Endothelial cell (in vitro differentiated cells): ENCODE results near the gene STXBP4. TPM values are rescaled to one million over a fixed set of nuclear protein-coding genes. Genes with fewer than 3 reads are reported as not detected.

Experiments
- DNase-seq: peaks from one replicate; pipeline ENCODE4 v3.0.0; 2021; ENCODE audit warnings: low spot score
- H3K27ac Mint-ChIP-seq: one replicate; pipeline ENCODE4 v1.8.0; 2021; ENCODE audit warnings: mixed read lengths, inconsistent platforms; ENCODE audit not compliant: unreplicated experiment
- H3K27me3 Mint-ChIP-seq: one replicate; pipeline ENCODE4 v1.8.0; 2021; ENCODE audit warnings: mild to moderate bottlenecking, moderate library complexity, mixed read lengths, inconsistent platforms; ENCODE audit not compliant: unreplicated experiment
- H3K36me3 Mint-ChIP-seq: one replicate; pipeline ENCODE4 v1.8.0; 2021; ENCODE audit warnings: mild to moderate bottlenecking, low read depth, mixed read lengths, inconsistent platforms; ENCODE audit not compliant: unreplicated experiment
- H3K4me1 Mint-ChIP-seq: one replicate; pipeline ENCODE4 v1.8.0; 2021; ENCODE audit warnings: mild to moderate bottlenecking, mixed read lengths, inconsistent platforms; ENCODE audit not compliant: unreplicated experiment
- H3K4me3 Mint-ChIP-seq: one replicate; pipeline ENCODE4 v1.8.0; 2021; ENCODE audit warnings: mild to moderate bottlenecking, mixed read lengths, inconsistent platforms; ENCODE audit not compliant: unreplicated experiment
- H3K9me3 Mint-ChIP-seq: one replicate; pipeline ENCODE4 v1.8.0; 2021; ENCODE audit warnings: mixed read lengths, inconsistent platforms; ENCODE audit not compliant: unreplicated experiment
- CTCF ChIP-seq: fragments of 200-600 bp; sonication (generic); IDR thresholded peaks from one replicate; pipeline ENCODE4 v1.5.0; 2021; ENCODE audit warnings: antibody characterized with exemption; ENCODE audit not compliant: unreplicated experiment
- total RNA-seq: library from RNA; stranded (reverse); fragmentation: NEBNext Ultra II Directional; extraction: Animal tissue kit (Norgen Biotek cat#: 25700); gene quantifications from one replicate; pipeline ENCODE4 v1.2.1, GENCODE V29; 2021; ENCODE audit not compliant: unreplicated experiment

STXBP4 gene
- total RNA-seq, 1 donor from 2014 or later = 7.5 TPM

- H3K9me3 Mint-ChIP-seq = no peaks in the 10 kb centered on the region
- peaks cover 4% of the 10 kb centered on the region for H3K27me3 Mint-ChIP-seq
- no peak overlapping the region for H3K27ac Mint-ChIP-seq
- H3K4me3 Mint-ChIP-seq = no peak overlapping the region
- no peak for DNase-seq
- H3K36me3 Mint-ChIP-seq = no peaks in the 10 kb centered on the region
- no peaks in the 10 kb centered on the region for H3K4me1 Mint-ChIP-seq
- no peak for TF ChIP-seq CTCF
Observed at GRCh38 chr17:55144518-55144917, 176.0 kb downstream of the STXBP4 start.

GRCh38 chr17:55149485-55149884, 180.9 kb downstream of the STXBP4 start:
- Mint-ChIP-seq H3K9me3 (no peaks in the 10 kb centered on the region), H3K36me3 (no peaks in the 10 kb centered on the region), H3K27me3 (peaks cover 2% of the 10 kb centered on the region), H3K4me1 (no peaks in the 10 kb centered on the region), H3K27ac (no peak overlapping the region), H3K4me3 (no peak overlapping the region)
- TF ChIP-seq CTCF = no peak
- no peak for DNase-seq

- no peak for TF ChIP-seq CTCF
- H3K4me3 Mint-ChIP-seq = no peak overlapping the region
- H3K36me3 Mint-ChIP-seq = no peaks in the 10 kb centered on the region
- no peak overlapping the region for H3K27ac Mint-ChIP-seq
- H3K4me1 Mint-ChIP-seq = no peaks in the 10 kb centered on the region
- no peak for DNase-seq
- no peaks in the 10 kb centered on the region for H3K9me3 Mint-ChIP-seq
- no peaks in the 10 kb centered on the region for H3K27me3 Mint-ChIP-seq
Observed at GRCh38 chr17:55152236-55152635, 183.7 kb downstream of the STXBP4 start.

GRCh38 chr17:55154101-55154500, 185.5 kb downstream of the STXBP4 start:
- DNase-seq = no peak
- Mint-ChIP-seq H3K27me3 (no peaks in the 10 kb centered on the region), H3K4me3 (no peak overlapping the region), H3K4me1 (no peaks in the 10 kb centered on the region), H3K36me3 (no peaks in the 10 kb centered on the region), H3K9me3 (no peaks in the 10 kb centered on the region), H3K27ac (no peak overlapping the region)
- TF ChIP-seq CTCF = no peak

GRCh38 chr17:55155856-55156560, 187.4 kb downstream of the STXBP4 start:
- Mint-ChIP-seq H3K27me3 (no peaks in the 10 kb centered on the region), H3K9me3 (no peaks in the 10 kb centered on the region), H3K4me3 (no peak overlapping the region), H3K4me1 (no peaks in the 10 kb centered on the region), H3K27ac (no peak overlapping the region), H3K36me3 (no peaks in the 10 kb centered on the region)
- TF ChIP-seq CTCF = no peak
- no peak for DNase-seq
